Hepatocyte (in vitro differentiated cells): ENCODE data around the gene FRMD6. TPM values are rescaled to one million over a fixed set of nuclear protein-coding genes. Genes with fewer than 3 reads are reported as not detected.

ENCODE experiments used
- DNase-seq: peaks from one replicate; pipeline ENCODE4 v3.0.0-alpha.2; 2016; ENCODE audit warnings: low spot score
- H2AFZ ChIP-seq: fragments of 200-600 bp; sonication (generic); 2 replicates; pipeline ENCODE4 v1.6.0; 2016; ENCODE audit warnings: antibody characterized with exemption, mild to moderate bottlenecking
- H3K27ac ChIP-seq: fragments of 200-600 bp; sonication (generic); 2 replicates; pipeline ENCODE4 v1.5.1; 2016; ENCODE audit warnings: mild to moderate bottlenecking
- H3K27me3 ChIP-seq: fragments of 200-600 bp; sonication (generic); 2 replicates; pipeline ENCODE4 v1.6.1; 2016
- H3K36me3 ChIP-seq: fragments of 200-600 bp; sonication (generic); replicated peaks from 2 replicates; pipeline ENCODE4 v1.5.1; 2016; ENCODE audit warnings: low read depth; ENCODE audit not compliant: insufficient read depth
- H3K4me1 ChIP-seq: fragments of 200-600 bp; sonication (generic); 2 replicates; pipeline ENCODE4 v1.5.1; 2016; ENCODE audit warnings: mild to moderate bottlenecking, moderate library complexity; ENCODE audit not compliant: insufficient read depth
- H3K4me2 ChIP-seq: fragments of 200-600 bp; sonication (generic); 2 replicates; pipeline ENCODE4 v1.6.0; 2016
- H3K4me3 ChIP-seq: fragments of 200-600 bp; sonication (generic); 2 replicates; pipeline ENCODE4 v1.5.1; 2016; ENCODE audit warnings: mild to moderate bottlenecking
- H3K79me2 ChIP-seq: fragments of 200-600 bp; sonication (generic); 2 replicates; pipeline ENCODE4 v1.6.0; 2017; ENCODE audit warnings: mild to moderate bottlenecking
- H3K9me2 ChIP-seq: fragments of 200-600 bp; sonication (generic); replicated peaks from 2 replicates; pipeline ENCODE4 v1.6.0; 2017; ENCODE audit warnings: mild to moderate bottlenecking; ENCODE audit not compliant: insufficient read depth
- H3K9me3 ChIP-seq: fragments of 200-600 bp; sonication (generic); 2 replicates; pipeline ENCODE4 v1.5.1; 2016; ENCODE audit warnings: low read depth, mild to moderate bottlenecking
- H4K20me1 ChIP-seq: fragments of 200-600 bp; sonication (generic); 2 replicates; pipeline ENCODE4 v1.6.0; 2016; ENCODE audit warnings: mild to moderate bottlenecking; ENCODE audit not compliant: insufficient read depth, poor library complexity, severe bottlenecking
- CTCF ChIP-seq: fragments of 200-600 bp; sonication (generic); IDR thresholded peaks from 2 replicates; pipeline ENCODE4 v1.5.1; 2016; ENCODE audit warnings: antibody characterized with exemption, mild to moderate bottlenecking; ENCODE audit not compliant: poor library complexity
- EZH2 ChIP-seq: fragments of 200-600 bp; sonication (generic); IDR thresholded peaks from 2 replicates; pipeline ENCODE4 v1.6.1; 2016; ENCODE audit warnings: antibody characterized with exemption, mild to moderate bottlenecking, borderline replicate concordance
- EZH2phosphoT487 ChIP-seq: fragments of 200-600 bp; sonication (generic); IDR thresholded peaks from one replicate; pipeline ENCODE4 v1.6.1; 2018; ENCODE audit warnings: antibody characterized with exemption, mild to moderate bottlenecking, low read depth, moderate library complexity; ENCODE audit not compliant: unreplicated experiment, severe bottlenecking
- WGBS: methylation state at CpG from one replicate; pipeline ENCODE4 v1.1.6; 2016; ENCODE audit warnings: low lambda C conversion rate; ENCODE audit errors: missing lambda C conversion rate; 5-methylcytosine and 5-hydroxymethylcytosine counted together
- polyA plus RNA-seq: library from polyadenylated mRNA; unstranded; fragments of >200 nt; fragmentation: Nextera tagmentation; extraction: Ambion mirVana; gene quantifications from 2 replicates; pipeline ENCODE4 v1.2.1, GENCODE V29; 2016
- total RNA-seq: library from RNA; depleted of rRNA; stranded (reverse); fragments of >200 nt; gene quantifications from 2 replicates; pipeline ENCODE4 v1.2.3, GENCODE V29; 2014

The FRMD6 gene
- total and polyA plus RNA-seq, 2 experiments from 2014 or later: 18.9 to 64.4 TPM

- TF ChIP-seq EZH2 (no peak), EZH2phosphoT487 (no peak), CTCF (no peak)
- H3K4me1 ChIP-seq: peaks cover 13% of the 10 kb centered on the region
- WGBS: 60% methylated on average over 4 of the region's 4 CpGs
Measured at GRCh38 chr14:51619561-51619960, 32.1 kb upstream of the FRMD6 start.

GRCh38 chr14:51620056-51620455 lies 31.7 kb upstream of the FRMD6 start:
- H3K79me2 ChIP-seq: no peaks in the 10 kb centered on the region
- peaks cover 13% of the 10 kb centered on the region for H3K4me1 ChIP-seq
- 97% methylated on average over 2 of the region's 2 CpGs for WGBS

More at GRCh38 chr14:51619561-51619960, 32.1 kb upstream of the FRMD6 start:
- H3K79me2 ChIP-seq: no peaks in the 10 kb centered on the region
- no peak overlapping the region for H3K4me3 ChIP-seq
- no peaks in the 10 kb centered on the region for H3K27me3 ChIP-seq
- DNase-seq: no peak
- H3K27ac ChIP-seq: no peak overlapping the region
- no peaks in the 10 kb centered on the region for H3K9me2 ChIP-seq
- no peaks in the 10 kb centered on the region for H4K20me1 ChIP-seq
- no peak overlapping the region for H2AFZ ChIP-seq
- H3K36me3 ChIP-seq: no peaks in the 10 kb centered on the region
- no peak overlapping the region for H3K4me2 ChIP-seq
- H3K9me3 ChIP-seq: no peaks in the 10 kb centered on the region

GRCh38 chr14:51621654-51622053 lies 30.1 kb upstream of the FRMD6 start:
- no peak for TF ChIP-seq CTCF
- TF ChIP-seq EZH2: no peak
- no peak for TF ChIP-seq EZH2phosphoT487
- Histone ChIP-seq H3K27me3 (no peaks in the 10 kb centered on the region), H3K4me2 (no peak overlapping the region), H3K9me3 (no peaks in the 10 kb centered on the region), H3K9me2 (no peaks in the 10 kb centered on the region), H3K36me3 (no peaks in the 10 kb centered on the region), H3K27ac (no peak overlapping the region), H2AFZ (no peak overlapping the region), H4K20me1 (no peaks in the 10 kb centered on the region), H3K79me2 (no peaks in the 10 kb centered on the region), H3K4me3 (no peak overlapping the region), H3K4me1 (peaks cover 10% of the 10 kb centered on the region)
- WGBS: 92% methylated on average over 2 of the region's 2 CpGs
- no peak for DNase-seq

More at GRCh38 chr14:51620056-51620455, 31.7 kb upstream of the FRMD6 start:
- no peak overlapping the region for H2AFZ ChIP-seq
- TF ChIP-seq EZH2phosphoT487 (no peak), EZH2 (no peak), CTCF (no peak)
- no peaks in the 10 kb centered on the region for H4K20me1 ChIP-seq
- H3K27me3 ChIP-seq: no peaks in the 10 kb centered on the region
- H3K4me3 ChIP-seq: no peak overlapping the region
- no peaks in the 10 kb centered on the region for H3K9me3 ChIP-seq
- no peak overlapping the region for H3K4me2 ChIP-seq
- H3K9me2 ChIP-seq: no peaks in the 10 kb centered on the region
- H3K27ac ChIP-seq: no peak overlapping the region
- DNase-seq: no peak
- H3K36me3 ChIP-seq: no peaks in the 10 kb centered on the region

- H2AFZ ChIP-seq: no peak overlapping the region
- no peak overlapping the region for H3K4me3 ChIP-seq
- H3K4me2 ChIP-seq: no peak overlapping the region
- H3K9me2 ChIP-seq: no peaks in the 10 kb centered on the region
- H4K20me1 ChIP-seq: no peaks in the 10 kb centered on the region
- TF ChIP-seq CTCF (no peak), EZH2 (no peak), EZH2phosphoT487 (no peak)
- peaks cover 2% of the 10 kb centered on the region for H3K4me1 ChIP-seq
- no peaks in the 10 kb centered on the region for H3K36me3 ChIP-seq
- H3K27me3 ChIP-seq: no peaks in the 10 kb centered on the region
- no peaks in the 10 kb centered on the region for H3K79me2 ChIP-seq
- no peak overlapping the region for H3K27ac ChIP-seq
- WGBS: 77% methylated on average over 2 of the region's 2 CpGs
- no peaks in the 10 kb centered on the region for H3K9me3 ChIP-seq
- no peak for DNase-seq
Measured at GRCh38 chr14:51622376-51622775, 29.3 kb upstream of the FRMD6 start.
